Erythroblast (primary cell): ENCODE results near the gene ATRNL1.

Experiments used
- DNase-seq, 2 experiments: peaks; one replicate each; lab custom pipeline; 2025; lab: John Stamatoyannopoulos, UW
- GATA1 ChIP-seq: IDR thresholded peaks from 2 replicates; pipeline ENCODE4 v1.6.1; 2011; ENCODE audit warnings: low read depth, mild to moderate bottlenecking, control low read depth, low read length, moderate library complexity
- POLR2A ChIP-seq: IDR thresholded peaks from 2 replicates; pipeline ENCODE4 v1.6.1; 2011; ENCODE audit warnings: mild to moderate bottlenecking, low read length

Gene ATRNL1

GRCh38 chr10:115965376-115965775 lies 872.2 kb downstream of the ATRNL1 start:
- TF ChIP-seq GATA1: no peak
- TF ChIP-seq POLR2A: no peak

DNA sequence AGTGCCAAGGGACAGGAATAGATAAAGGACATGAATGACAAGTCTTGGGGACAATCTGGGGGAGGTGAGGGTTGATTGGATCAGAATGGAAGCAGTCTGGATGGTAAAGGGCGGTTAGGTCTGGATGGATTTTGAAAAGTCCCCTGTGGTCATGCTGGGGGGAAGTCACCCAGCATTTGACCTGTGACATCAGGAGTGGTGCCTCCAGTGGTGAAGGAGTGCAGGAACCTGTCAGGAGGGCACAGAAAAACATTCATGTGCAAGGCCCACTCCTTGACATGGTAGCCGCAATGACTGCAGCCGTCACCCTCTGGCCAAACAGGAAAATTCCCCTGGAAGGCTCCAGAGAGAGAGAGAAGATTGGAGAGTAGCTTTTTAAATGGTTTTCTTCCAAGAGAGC lies 875.1 kb downstream of the ATRNL1 start:
- no peak for DNase-seq
- TF ChIP-seq GATA1: no peak
- no peak for TF ChIP-seq POLR2A

More at GRCh38 chr10:115965376-115965775, 872.2 kb downstream of the ATRNL1 start:
- DNase-seq: no peak

- DNase-seq: no peak
- no peak for TF ChIP-seq GATA1
- no peak for TF ChIP-seq POLR2A
These were observed 876.4 kb downstream of the ATRNL1 start for GRCh38 chr10:115969591-115969990.

GRCh38 chr10:115971921-115972320 lies 878.8 kb downstream of the ATRNL1 start:
- no peak for DNase-seq
- no peak for TF ChIP-seq POLR2A
- TF ChIP-seq GATA1: no peak

DNA sequence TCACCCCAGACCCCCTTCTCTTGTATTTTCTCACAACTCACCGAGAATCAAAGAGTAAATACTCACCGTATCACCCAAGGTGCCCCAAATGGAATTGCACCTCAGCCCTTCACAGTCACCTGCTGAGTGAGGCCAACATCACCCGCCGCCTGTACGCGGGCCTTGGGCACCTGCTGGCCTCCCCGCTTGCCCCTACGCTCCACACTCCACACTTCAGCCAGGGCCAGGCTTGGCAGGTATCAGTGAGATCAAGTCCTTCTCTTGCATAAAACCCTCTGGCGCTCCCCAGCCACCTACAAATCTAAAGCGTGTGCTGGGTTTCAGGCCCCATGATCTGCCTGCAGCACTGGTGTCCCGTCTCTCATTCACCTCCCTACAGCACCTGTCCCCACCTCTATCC lies 879.3 kb downstream of the ATRNL1 start:
- no peak for DNase-seq
- TF ChIP-seq POLR2A (no peak), GATA1 (no peak)

GRCh38 chr10:115974351-115974750 lies 881.2 kb downstream of the ATRNL1 start:
- no peak for TF ChIP-seq GATA1
- no peak for TF ChIP-seq POLR2A
- DNase-seq: no peak

- no peak for DNase-seq
- TF ChIP-seq POLR2A (no peak), GATA1 (no peak)
These were observed 881.8 kb downstream of the ATRNL1 start for GRCh38 chr10:115974816-115975430.

GRCh38 chr10:115975506-115975905 lies 882.3 kb downstream of the ATRNL1 start:
- no peak for TF ChIP-seq POLR2A
- no peak for TF ChIP-seq GATA1

DNA sequence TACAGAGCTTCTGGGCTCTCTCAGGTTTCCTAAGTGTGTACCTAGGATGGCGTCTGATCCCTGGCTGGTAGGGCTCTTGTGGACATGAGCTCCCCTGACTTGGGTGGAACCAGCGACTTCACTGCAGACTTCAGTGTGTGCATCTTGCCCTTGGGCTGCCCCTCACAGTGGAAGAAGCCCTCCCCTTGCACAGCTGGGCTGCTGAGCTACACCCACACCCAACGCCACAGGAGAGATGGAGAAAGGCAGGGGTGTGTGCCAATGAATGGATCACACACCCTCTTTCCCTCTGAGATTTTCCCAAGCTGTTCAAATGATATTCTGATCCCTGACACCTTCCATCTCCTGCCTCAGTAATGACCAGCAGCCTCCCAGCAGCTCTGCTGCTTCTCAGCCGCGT lies 883.2 kb downstream of the ATRNL1 start:
- no peak for DNase-seq
- TF ChIP-seq POLR2A (no peak), GATA1 (no peak)

More at GRCh38 chr10:115975506-115975905, 882.3 kb downstream of the ATRNL1 start:
- DNase-seq: no peak

DNA sequence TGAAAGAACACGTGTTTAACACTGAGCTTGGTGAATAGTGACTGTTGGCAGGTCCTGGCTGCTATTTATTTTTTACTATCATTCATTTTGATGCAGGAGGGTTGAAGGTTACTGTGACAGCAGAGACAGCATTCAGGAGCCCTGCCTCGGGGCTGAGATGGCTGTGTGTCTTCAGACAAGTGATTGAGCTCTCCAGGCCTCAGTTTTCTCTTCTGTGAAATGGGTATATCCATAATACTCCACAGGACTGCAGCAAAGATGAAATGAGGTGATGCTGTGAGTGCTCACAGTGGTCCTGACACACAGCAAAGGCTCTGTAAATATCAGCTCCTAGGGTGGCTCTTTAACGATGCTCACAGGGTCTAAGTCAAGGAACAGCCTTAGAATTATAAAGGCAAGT lies 884.7 kb downstream of the ATRNL1 start:
- no peak for DNase-seq
- TF ChIP-seq POLR2A (no peak), GATA1 (no peak)

GRCh38 chr10:115979576-115979975 lies 886.4 kb downstream of the ATRNL1 start:
- TF ChIP-seq POLR2A (no peak), GATA1 (no peak)
- DNase-seq: no peak

DNA sequence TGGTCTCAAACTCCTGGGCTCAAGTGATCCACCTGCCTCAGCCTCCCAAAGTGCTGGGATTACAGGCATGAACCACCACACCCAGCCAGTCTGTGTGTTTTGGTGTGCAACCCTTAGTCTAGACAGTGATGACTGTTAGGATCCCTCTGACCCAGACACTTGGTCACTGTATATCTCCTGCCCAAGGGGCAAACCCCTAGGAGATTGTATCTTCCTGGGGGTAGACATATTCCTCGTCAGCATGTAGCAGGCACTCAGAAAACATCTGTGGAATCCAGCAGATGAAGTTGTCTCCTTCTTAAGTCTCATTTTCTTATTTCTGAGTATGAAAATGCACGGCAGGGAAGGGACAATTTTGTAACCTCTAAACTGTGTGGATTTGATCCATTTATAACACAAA lies 887.3 kb downstream of the ATRNL1 start:
- TF ChIP-seq GATA1 (no peak), POLR2A (no peak)

DNA sequence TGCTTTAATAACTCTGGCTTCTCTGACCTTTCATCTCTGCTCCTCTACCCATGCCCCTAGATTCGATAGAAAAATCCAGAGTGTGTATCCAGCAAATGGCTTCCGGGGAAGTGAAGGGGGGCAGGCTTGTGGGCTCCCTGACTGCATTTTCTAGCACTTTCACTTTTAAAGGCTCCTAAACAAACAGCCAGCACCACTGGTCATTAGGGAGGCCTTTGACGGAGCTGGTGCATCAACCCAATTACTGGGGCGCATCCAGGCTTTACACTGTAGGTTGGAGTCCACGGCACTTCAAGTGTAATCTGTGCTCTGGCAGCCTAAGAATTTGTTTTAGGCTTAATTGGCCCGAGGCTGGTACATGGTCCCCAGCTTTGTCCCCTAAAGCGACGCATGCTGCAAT lies 887.9 kb downstream of the ATRNL1 start:
- no peak for DNase-seq
- TF ChIP-seq GATA1 (no peak), POLR2A (no peak)

More for the DNA sequence above, 887.3 kb downstream of the ATRNL1 start:
- DNase-seq: no peak

GRCh38 chr10:115982076-115982475 lies 888.9 kb downstream of the ATRNL1 start:
- DNase-seq: no peak
- TF ChIP-seq POLR2A (no peak), GATA1 (no peak)

GRCh38 chr10:115982526-115982925 lies 889.4 kb downstream of the ATRNL1 start:
- DNase-seq: no peak
- TF ChIP-seq POLR2A: no peak
- TF ChIP-seq GATA1: no peak
